GM12891 (cell line): ENCODE measurements around the gene LYPD6B.

ENCODE experiments used
- POLR2A ChIP-seq: IDR thresholded peaks from 2 replicates; pipeline ENCODE4 v1.6.1; 2011; ENCODE audit warnings: low read depth, low read length, control low read depth
- POLR2AphosphoS5 ChIP-seq: IDR thresholded peaks from 2 replicates; pipeline ENCODE4 v1.6.1; 2011; ENCODE audit warnings: low read depth, low read length, control low read depth
- TAF1 ChIP-seq: IDR thresholded peaks from 2 replicates; pipeline ENCODE4 v1.6.1; 2011; ENCODE audit warnings: low read depth, low read length, control low read depth

DNA sequence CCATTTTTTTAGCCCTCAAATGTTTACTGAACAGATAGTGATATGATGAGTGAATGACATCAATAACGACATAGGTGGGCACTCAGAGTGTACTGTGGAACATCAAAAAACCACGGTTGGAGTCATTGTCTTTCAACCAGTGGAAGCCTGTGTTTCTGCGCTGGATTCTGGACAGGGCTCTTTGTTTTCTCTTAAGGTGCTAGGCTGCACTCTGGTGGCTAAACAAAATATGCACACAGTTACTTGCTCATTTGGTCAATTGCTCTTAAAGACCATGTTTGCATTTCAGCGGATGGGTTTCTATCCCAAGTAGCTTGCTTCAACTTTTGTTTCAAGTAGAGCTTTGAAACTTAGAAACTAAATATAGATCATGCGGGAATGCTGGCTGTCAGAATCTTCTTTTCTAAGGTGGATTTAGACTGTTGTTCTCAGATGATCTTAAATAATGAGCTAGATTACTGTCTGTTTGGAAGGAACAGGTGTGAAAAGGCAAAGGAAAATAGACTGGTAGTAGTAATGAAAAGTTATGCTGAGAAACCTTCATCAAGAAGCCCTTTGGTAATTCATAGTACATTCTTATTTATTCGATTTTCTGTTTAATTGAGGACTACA lies 48.5 kb upstream of the LYPD6B start:
- TF ChIP-seq POLR2A (no peak), POLR2AphosphoS5 (no peak), TAF1 (no peak)
